HepG2 (cell line): ENCODE results near the gene EIF5A. TPM values are rescaled to one million over a fixed set of nuclear protein-coding genes. Genes with fewer than 3 reads are reported as not detected.

Source experiments
- ATRX ChIP-seq: sonication (generic); formaldehyde crosslinking; IDR thresholded peaks from 2 replicates; pipeline ENCODE4 v1.4.0; 2020; ENCODE audit warnings: missing genetic modification reagents, borderline replicate concordance
- ETV5 ChIP-seq: IDR thresholded peaks from 2 replicates; pipeline ENCODE4 v1.6.1; 2018; ENCODE audit warnings: missing biosample characterization, missing genetic modification reagents, inconsistent platforms, borderline replicate concordance
- FOXK2 ChIP-seq: fragments of 450-650 bp; IDR thresholded peaks from 2 replicates; pipeline ENCODE4 v1.6.1; 2016
- KAT7 ChIP-seq: IDR thresholded peaks from 2 replicates; pipeline ENCODE4 v1.6.1; 2018; ENCODE audit warnings: borderline replicate concordance, missing compliant biosample characterization
- KLF15 ChIP-seq: sonication (generic); formaldehyde crosslinking; IDR thresholded peaks from 2 replicates; pipeline ENCODE4 v1.8.1; 2023; ENCODE audit warnings: borderline replicate concordance, mild to moderate bottlenecking, inconsistent platforms, missing genetic modification reagents, mixed read lengths
- KMT2B ChIP-seq: IDR thresholded peaks from 2 replicates; pipeline ENCODE4 v1.6.1; 2016; ENCODE audit warnings: missing genetic modification reagents, missing compliant biosample characterization
- MYC ChIP-seq: sonication (generic); formaldehyde crosslinking; IDR thresholded peaks from 2 replicates; pipeline ENCODE4 v1.9.0; 2021; ENCODE audit warnings: missing genetic modification reagents, borderline replicate concordance
- SMARCC2 ChIP-seq: fragments of 450-650 bp; IDR thresholded peaks from 2 replicates; pipeline ENCODE4 v1.6.1; 2017; ENCODE audit warnings: antibody characterized with exemption, mild to moderate bottlenecking
- SMARCE1 ChIP-seq: fragments of 450-650 bp; IDR thresholded peaks from 2 replicates; pipeline ENCODE4 v1.6.1; 2017; ENCODE audit warnings: borderline replicate concordance
- SRSF4 ChIP-seq: fragments of 200-400 bp; formaldehyde crosslinking; IDR thresholded peaks from one replicate; pipeline ENCODE4 v1.6.1; 2018; ENCODE audit warnings: mild to moderate bottlenecking, low read depth, low read length, moderate library complexity; ENCODE audit not compliant: poor library complexity, severe bottlenecking
- TCF12 ChIP-seq, 2 experiments: fragments of 450-650 bp in 1 of 2; sonication (generic) in 1 of 2; formaldehyde crosslinking in 1 of 2; IDR thresholded peaks; 2 replicates each; pipeline versions ENCODE4 v1.6.1 to v1.8.0; 2017 to 2022; ENCODE audit warnings: antibody characterized with exemption in 1 of 2, mild to moderate bottlenecking in 1 of 2, missing genetic modification reagents in 1 of 2, moderate library complexity in 1 of 2
- TCF7 ChIP-seq: sonication (generic); IDR thresholded peaks from 2 replicates; pipeline ENCODE4 v1.6.1; 2016; ENCODE audit warnings: antibody characterized with exemption, low read depth
- YEATS2 ChIP-seq: sonication (generic); formaldehyde crosslinking; IDR thresholded peaks from 2 replicates; pipeline ENCODE4 v1.4.0; 2020; ENCODE audit warnings: missing genetic modification reagents, borderline replicate concordance
- ZC3H4 ChIP-seq: sonication (generic); formaldehyde crosslinking; IDR thresholded peaks from 2 replicates; pipeline ENCODE4 v1.4.0; 2020; ENCODE audit warnings: missing genetic modification reagents, borderline replicate concordance
- ZMAT3 ChIP-seq: sonication (generic); formaldehyde crosslinking; conservative IDR thresholded peaks from 2 replicates; pipeline ENCODE4 v1.7.0; 2021; ENCODE audit warnings: missing genetic modification reagents
- ZNF251 ChIP-seq: sonication (generic); formaldehyde crosslinking; IDR thresholded peaks from 2 replicates; pipeline ENCODE4 v1.9.0; 2021; ENCODE audit warnings: mild to moderate bottlenecking, missing genetic modification reagents
- ZNF263 ChIP-seq: sonication (generic); formaldehyde crosslinking; IDR thresholded peaks from 2 replicates; pipeline ENCODE4 v1.4.0; 2020; ENCODE audit warnings: missing genetic modification reagents
- ZNF660 ChIP-seq: sonication (generic); formaldehyde crosslinking; IDR thresholded peaks from 2 replicates; pipeline ENCODE4 v1.5.1; 2020; ENCODE audit warnings: mild to moderate bottlenecking, low read depth, missing genetic modification reagents, borderline replicate concordance
- ZSCAN21 ChIP-seq: sonication (generic); formaldehyde crosslinking; IDR thresholded peaks from 2 replicates; pipeline ENCODE4 v1.8.0; 2022; ENCODE audit warnings: mild to moderate bottlenecking, missing genetic modification reagents, moderate library complexity, borderline replicate concordance
- polyA plus RNA-seq, 8 experiments: library from polyadenylated mRNA; depleted of rRNA in 3 of 8; stranded (reverse) in 7 of 8; unstranded in 1 of 8; fragments of >200 nt; fragmentation: Illumina TruSeq in 4 of 8; extraction: Trizol in 4 of 8; gene quantifications; 2 replicates each; pipeline versions ENCODE4 v1.2.1 to v1.2.3, GENCODE V29; 2011 to 2016; ENCODE audit warnings: low read depth in 4 of 8, missing spikeins in 1 of 8, mixed read lengths in 1 of 8; ENCODE audit not compliant: insufficient read depth in 1 of 8
- total RNA-seq, 5 experiments: library from RNA; depleted of rRNA; stranded (reverse); fragments of >200 nt; fragmentation: Illumina TruSeq; extraction: Trizol; gene quantifications; 2 replicates each; pipeline ENCODE4 v1.2.3, GENCODE V29; 2016; ENCODE audit warnings: low read depth in 1 of 5
- TF ChIP-seq, protein P1 (sequence below): sonication (generic); formaldehyde crosslinking; IDR thresholded peaks from 2 replicates; pipeline ENCODE4 v1.4.0; 2020; ENCODE audit warnings: missing genetic modification reagents
- TF ChIP-seq, protein P2 (sequence below): sonication (generic); formaldehyde crosslinking; IDR thresholded peaks from 2 replicates; pipeline ENCODE4 v1.5.1; 2020; ENCODE audit warnings: mild to moderate bottlenecking, moderate library complexity, missing genetic modification reagents
- TF ChIP-seq, protein P3 (sequence below): sonication (generic); formaldehyde crosslinking; IDR thresholded peaks from 2 replicates; pipeline ENCODE4 v1.4.0; 2020; ENCODE audit warnings: missing genetic modification reagents, borderline replicate concordance
- TF ChIP-seq, protein P4 (sequence below): IDR thresholded peaks from 2 replicates; pipeline ENCODE4 v1.6.1; 2016; ENCODE audit warnings: missing genetic modification reagents, missing compliant biosample characterization

The EIF5A gene
- total and polyA plus RNA-seq, 2 of the 13 experiments (the other 11 are each of a cell fraction or from before 2014, with no cell fraction given): 319 to 337 TPM

DNA sequence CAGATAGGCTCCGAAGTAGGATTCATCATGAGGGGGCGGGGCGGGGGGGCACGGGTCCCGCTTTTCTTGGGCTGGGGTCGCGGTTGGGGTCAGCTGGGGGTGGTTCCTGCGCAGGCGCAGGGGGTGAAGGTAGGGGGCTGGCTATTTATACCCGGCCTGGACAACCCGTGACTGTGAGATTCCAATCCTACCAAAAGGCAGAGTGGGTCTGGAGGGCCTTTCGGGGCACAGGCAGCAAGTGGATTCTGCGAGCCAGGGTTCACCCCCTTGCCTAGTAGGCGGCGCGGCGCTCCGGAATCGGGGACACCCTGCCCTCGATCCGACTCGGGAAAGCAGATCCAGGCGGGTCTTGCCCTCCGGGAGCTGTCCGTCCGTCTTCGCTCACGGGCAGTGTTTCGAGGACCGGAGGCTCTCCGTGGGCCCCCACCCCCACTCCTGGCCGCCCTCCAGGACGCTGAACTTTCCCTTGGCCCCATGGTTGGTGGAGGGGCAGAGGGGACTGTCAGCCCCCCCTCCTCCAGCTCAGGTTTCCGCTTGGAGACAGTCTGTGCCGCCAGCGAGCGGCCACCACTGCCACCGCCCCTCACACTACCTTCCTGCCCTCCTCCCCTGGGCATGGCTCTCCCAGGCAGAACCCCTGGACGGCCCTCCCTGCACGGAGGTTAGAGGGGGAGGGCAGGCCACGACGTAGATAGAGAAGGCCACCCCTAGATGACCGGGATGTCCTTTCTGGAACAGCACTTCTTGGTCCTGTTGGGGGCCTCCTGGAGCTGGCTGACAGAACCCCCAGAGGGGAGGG lies 25.3 kb upstream of the EIF5A start (continued):
- TF ChIP-seq, protein P1, sequence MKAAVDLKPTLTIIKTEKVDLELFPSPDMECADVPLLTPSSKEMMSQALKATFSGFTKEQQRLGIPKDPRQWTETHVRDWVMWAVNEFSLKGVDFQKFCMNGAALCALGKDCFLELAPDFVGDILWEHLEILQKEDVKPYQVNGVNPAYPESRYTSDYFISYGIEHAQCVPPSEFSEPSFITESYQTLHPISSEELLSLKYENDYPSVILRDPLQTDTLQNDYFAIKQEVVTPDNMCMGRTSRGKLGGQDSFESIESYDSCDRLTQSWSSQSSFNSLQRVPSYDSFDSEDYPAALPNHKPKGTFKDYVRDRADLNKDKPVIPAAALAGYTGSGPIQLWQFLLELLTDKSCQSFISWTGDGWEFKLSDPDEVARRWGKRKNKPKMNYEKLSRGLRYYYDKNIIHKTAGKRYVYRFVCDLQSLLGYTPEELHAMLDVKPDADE: no peak
- TF ChIP-seq SMARCC2 (no peak), YEATS2 (CRISPR knock-in tag) (0 out of 2 replicates have a peak, but pooled peaks have one; percentile 3), ZNF251 (CRISPR knock-in tag) (no peak), SMARCE1 (no peak), ZNF660 (CRISPR knock-in tag) (no peak), KLF15 (CRISPR knock-in tag) (0 out of 2 replicates have a peak, but pooled peaks have one; percentile 31), ATRX (CRISPR knock-in tag) (no peak), KMT2B (CRISPR knock-in tag) (no peak), FOXK2 (no peak), SRSF4 (no peak), KAT7 (CRISPR knock-in tag) (no peak), ZNF263 (CRISPR knock-in tag) (no peak; the same call in 1 of the 2 replicates), ZSCAN21 (CRISPR knock-in tag) (peak; percentile 17; the same call in 1 of the 2 replicates), ZMAT3 (CRISPR knock-in tag) (0 out of 2 replicates have a peak, but pooled peaks have one; percentile 37), TCF7 (no peak), ZC3H4 (CRISPR knock-in tag) (no peak), MYC (CRISPR knock-in tag) (peak; percentile 59; the same call in 1 of the 2 replicates), ETV5 (CRISPR knock-in tag) (peak; percentile 47; the same call in 1 of the 2 replicates), TCF12 (IDR thresholded peaks at IDR 0.05) (no peak), TCF12 (CRISPR knock-in tag; IDR thresholded peaks at IDR 0.05) (no peak)
- TF ChIP-seq, protein P2, sequence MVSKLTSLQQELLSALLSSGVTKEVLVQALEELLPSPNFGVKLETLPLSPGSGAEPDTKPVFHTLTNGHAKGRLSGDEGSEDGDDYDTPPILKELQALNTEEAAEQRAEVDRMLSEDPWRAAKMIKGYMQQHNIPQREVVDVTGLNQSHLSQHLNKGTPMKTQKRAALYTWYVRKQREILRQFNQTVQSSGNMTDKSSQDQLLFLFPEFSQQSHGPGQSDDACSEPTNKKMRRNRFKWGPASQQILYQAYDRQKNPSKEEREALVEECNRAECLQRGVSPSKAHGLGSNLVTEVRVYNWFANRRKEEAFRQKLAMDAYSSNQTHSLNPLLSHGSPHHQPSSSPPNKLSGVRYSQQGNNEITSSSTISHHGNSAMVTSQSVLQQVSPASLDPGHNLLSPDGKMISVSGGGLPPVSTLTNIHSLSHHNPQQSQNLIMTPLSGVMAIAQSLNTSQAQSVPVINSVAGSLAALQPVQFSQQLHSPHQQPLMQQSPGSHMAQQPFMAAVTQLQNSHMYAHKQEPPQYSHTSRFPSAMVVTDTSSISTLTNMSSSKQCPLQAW (CRISPR knock-in tag): peak; percentile 37; the same call in 1 of the 2 replicates
- TF ChIP-seq, protein P3, sequence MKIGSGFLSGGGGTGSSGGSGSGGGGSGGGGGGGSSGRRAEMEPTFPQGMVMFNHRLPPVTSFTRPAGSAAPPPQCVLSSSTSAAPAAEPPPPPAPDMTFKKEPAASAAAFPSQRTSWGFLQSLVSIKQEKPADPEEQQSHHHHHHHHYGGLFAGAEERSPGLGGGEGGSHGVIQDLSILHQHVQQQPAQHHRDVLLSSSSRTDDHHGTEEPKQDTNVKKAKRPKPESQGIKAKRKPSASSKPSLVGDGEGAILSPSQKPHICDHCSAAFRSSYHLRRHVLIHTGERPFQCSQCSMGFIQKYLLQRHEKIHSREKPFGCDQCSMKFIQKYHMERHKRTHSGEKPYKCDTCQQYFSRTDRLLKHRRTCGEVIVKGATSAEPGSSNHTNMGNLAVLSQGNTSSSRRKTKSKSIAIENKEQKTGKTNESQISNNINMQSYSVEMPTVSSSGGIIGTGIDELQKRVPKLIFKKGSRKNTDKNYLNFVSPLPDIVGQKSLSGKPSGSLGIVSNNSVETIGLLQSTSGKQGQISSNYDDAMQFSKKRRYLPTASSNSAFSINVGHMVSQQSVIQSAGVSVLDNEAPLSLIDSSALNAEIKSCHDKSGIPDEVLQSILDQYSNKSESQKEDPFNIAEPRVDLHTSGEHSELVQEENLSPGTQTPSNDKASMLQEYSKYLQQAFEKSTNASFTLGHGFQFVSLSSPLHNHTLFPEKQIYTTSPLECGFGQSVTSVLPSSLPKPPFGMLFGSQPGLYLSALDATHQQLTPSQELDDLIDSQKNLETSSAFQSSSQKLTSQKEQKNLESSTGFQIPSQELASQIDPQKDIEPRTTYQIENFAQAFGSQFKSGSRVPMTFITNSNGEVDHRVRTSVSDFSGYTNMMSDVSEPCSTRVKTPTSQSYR (CRISPR knock-in tag): peak; percentile 88
- TF ChIP-seq, protein P4, sequence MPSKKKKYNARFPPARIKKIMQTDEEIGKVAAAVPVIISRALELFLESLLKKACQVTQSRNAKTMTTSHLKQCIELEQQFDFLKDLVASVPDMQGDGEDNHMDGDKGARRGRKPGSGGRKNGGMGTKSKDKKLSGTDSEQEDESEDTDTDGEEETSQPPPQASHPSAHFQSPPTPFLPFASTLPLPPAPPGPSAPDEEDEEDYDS (CRISPR knock-in tag): 0 out of 2 replicates have a peak, but pooled peaks have one; percentile 19
